ENCODE results near the gene USP53. TPM values are rescaled to one million over a fixed set of nuclear protein-coding genes. Genes with fewer than 3 reads are reported as not detected.
"Not testable (repeated sequence)": the region's sequence is repeated elsewhere in the genome, so short reads cannot be mapped to it uniquely, and the experiment has no call there.

Gene USP53
- total RNA-seq (2014; rRNA removed; shearing (Covaris generic)) = 7.9 and 11.9 TPM in 2 replicates

GRCh38 chr4:119212234-119212963, at the start of gene USP53:
Gene USP53, plus strand, starts transcription at chr4:119212713. Its CDS starts 27,047 bp downstream, at chr4:119239760.
- DNase-seq (ENCODE audit: low read depth) = peak; percentile 95

GRCh38 chr4:119165767-119166166, 46.7 kb upstream of the USP53 start:
- DNase-seq (ENCODE audit: low read depth) = no peak

GRCh38 chr4:119170195-119170594, 42.3 kb upstream of the USP53 start:
- no peak for DNase-seq (ENCODE audit: low read depth)

- no peak for DNase-seq (ENCODE audit: low read depth)
These were observed 40.3 kb upstream of the USP53 start for GRCh38 chr4:119172223-119172622.

- DNase-seq (ENCODE audit: low read depth) = not testable (repeated sequence)
These were observed 38.7 kb upstream of the USP53 start for GRCh38 chr4:119173729-119174361.

GRCh38 chr4:119179011-119179410, 33.5 kb upstream of the USP53 start:
- no peak for DNase-seq (ENCODE audit: low read depth)

GRCh38 chr4:119184128-119184527, 28.4 kb upstream of the USP53 start:
- no peak for DNase-seq (ENCODE audit: low read depth)

GRCh38 chr4:119189638-119190037, 22.9 kb upstream of the USP53 start:
- DNase-seq (ENCODE audit: low read depth) = no peak

- no peak for DNase-seq (ENCODE audit: low read depth)
These were observed 22.2 kb upstream of the USP53 start for GRCh38 chr4:119190354-119190753.

GRCh38 chr4:119191505-119191904, 21.0 kb upstream of the USP53 start:
- no peak for DNase-seq (ENCODE audit: low read depth)

- no peak for DNase-seq (ENCODE audit: low read depth)
These were observed 14.7 kb upstream of the USP53 start for GRCh38 chr4:119197772-119198212.

GRCh38 chr4:119204916-119205315, 7.6 kb upstream of the USP53 start:
- no peak for DNase-seq (ENCODE audit: low read depth)

- DNase-seq (ENCODE audit: low read depth) = no peak
These were observed 6.8 kb upstream of the USP53 start for GRCh38 chr4:119205690-119206089.

GRCh38 chr4:119206178-119206577, 6.3 kb upstream of the USP53 start:
- DNase-seq (ENCODE audit: low read depth) = no peak

- peak; percentile 25 for DNase-seq (ENCODE audit: low read depth)
These were observed 5.5 kb upstream of the USP53 start for GRCh38 chr4:119207051-119207450.

- DNase-seq (ENCODE audit: low read depth) = peak; percentile 93
These were observed 3.4 kb upstream of the USP53 start for GRCh38 chr4:119209077-119209476.

- no peak for DNase-seq (ENCODE audit: low read depth)
These were observed 2.9 kb upstream of the USP53 start for GRCh38 chr4:119209586-119209985.

- DNase-seq (ENCODE audit: low read depth) = no peak
These were observed 1.7 kb upstream of the USP53 start for GRCh38 chr4:119210775-119211174.

GRCh38 chr4:119211867-119212233, 663 bp upstream of the USP53 start:
- DNase-seq (ENCODE audit: low read depth) = no peak

GRCh38 chr4:119212964-119213606, 572 bp downstream of the USP53 start:
- peak; percentile 90 for DNase-seq (ENCODE audit: low read depth)

GRCh38 chr4:119218093-119218492, 5.6 kb downstream of the USP53 start:
- no peak for DNase-seq (ENCODE audit: low read depth)

- DNase-seq (ENCODE audit: low read depth) = no peak
These were observed 8.9 kb downstream of the USP53 start for GRCh38 chr4:119221412-119221811.

GRCh38 chr4:119227690-119228089, 15.2 kb downstream of the USP53 start:
- DNase-seq (ENCODE audit: low read depth) = no peak
